Measurements from ENCODE around the gene BHLHE41.

GRCh38 chr12:26132866-26133265, 8.0 kb upstream of the BHLHE41 start:
- TF ChIP-seq, protein P1, sequence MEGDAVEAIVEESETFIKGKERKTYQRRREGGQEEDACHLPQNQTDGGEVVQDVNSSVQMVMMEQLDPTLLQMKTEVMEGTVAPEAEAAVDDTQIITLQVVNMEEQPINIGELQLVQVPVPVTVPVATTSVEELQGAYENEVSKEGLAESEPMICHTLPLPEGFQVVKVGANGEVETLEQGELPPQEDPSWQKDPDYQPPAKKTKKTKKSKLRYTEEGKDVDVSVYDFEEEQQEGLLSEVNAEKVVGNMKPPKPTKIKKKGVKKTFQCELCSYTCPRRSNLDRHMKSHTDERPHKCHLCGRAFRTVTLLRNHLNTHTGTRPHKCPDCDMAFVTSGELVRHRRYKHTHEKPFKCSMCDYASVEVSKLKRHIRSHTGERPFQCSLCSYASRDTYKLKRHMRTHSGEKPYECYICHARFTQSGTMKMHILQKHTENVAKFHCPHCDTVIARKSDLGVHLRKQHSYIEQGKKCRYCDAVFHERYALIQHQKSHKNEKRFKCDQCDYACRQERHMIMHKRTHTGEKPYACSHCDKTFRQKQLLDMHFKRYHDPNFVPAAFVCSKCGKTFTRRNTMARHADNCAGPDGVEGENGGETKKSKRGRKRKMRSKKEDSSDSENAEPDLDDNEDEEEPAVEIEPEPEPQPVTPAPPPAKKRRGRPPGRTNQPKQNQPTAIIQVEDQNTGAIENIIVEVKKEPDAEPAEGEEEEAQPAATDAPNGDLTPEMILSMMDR (optimal IDR thresholded peaks at IDR 0.05 in 1 of 3, IDR thresholded peaks at IDR 0.05 in 1 of 3, conservative IDR thresholded peaks at IDR 0.05 in 1 of 3; ENCODE audit: extremely low read depth in 1 of 3, insufficient read depth in 2 of 3, low read length in 3 of 3), result no peak
- TF ChIP-seq EZH2 (IDR thresholded peaks at IDR 0.05; ENCODE audit: low read length), result no peak
